HG03439 (cell line): ENCODE measurements around the gene TRAPPC2L.
"Not testable (repeated sequence)": the region's sequence is repeated elsewhere in the genome, so short reads cannot be mapped to it uniquely, and the experiment has no call there.

Source experiments
- ATAC-seq: cut with Tn5 transposase; IDR thresholded peaks from one replicate; pipeline ENCODE4 v1.9.1; 2021; ENCODE audit warnings: mild to moderate bottlenecking, moderate library complexity; ENCODE audit not compliant: unreplicated experiment

TRAPPC2L gene

DNA sequence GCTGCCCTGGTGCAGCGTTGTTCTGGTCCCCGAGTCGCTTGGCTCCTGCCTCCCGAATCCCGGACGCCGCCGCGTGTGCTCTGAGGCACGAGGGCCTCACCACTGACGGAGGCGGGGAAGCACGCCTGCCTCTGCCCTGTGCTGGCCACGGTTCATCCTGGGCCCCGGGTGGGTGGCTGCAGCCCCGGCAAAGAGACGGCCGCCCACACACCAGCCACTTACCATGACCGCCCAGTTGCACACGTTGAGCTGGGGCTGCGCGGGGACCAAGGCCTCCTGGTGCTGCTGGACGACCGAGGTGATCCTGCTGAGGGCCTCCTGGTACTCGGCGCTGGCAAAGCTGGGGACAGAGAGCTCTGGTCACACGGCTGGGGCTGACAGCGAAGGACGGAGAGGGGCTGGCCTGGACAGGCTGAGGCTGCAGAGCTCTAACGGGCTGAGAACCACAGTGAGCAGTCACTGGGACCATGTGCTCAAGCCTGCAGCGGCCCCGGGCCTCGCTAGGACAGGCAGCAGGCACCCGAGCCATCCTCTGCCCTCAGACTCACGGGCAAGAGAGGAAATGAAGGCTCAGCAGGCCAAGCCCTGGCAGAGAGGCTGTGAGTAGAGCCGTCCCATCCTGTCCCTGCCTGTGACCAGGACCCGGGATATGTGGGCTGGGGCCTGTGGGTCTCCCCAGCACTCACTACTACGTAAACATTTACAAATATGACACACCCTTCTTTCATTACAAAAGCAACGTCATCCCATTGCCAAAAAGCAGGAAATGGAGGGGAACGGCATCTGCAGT is 38.9 kb upstream of the TRAPPC2L start:
- no peak for ATAC-seq

DNA sequence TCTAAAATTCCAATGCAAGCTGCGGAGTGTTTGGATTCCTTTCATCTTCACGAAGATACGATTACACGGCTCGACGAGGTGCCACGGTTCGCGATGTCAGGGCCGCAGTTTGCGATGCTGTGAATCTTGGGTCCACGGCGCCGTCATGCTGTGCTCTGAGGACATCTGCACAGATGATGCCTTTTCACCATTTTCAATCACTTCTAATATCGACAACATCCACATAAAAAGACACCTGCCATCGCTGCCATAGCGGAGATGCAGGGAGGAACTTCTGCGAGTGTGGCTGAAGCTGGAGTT is 38.4 kb upstream of the TRAPPC2L start:
- no peak for ATAC-seq

DNA sequence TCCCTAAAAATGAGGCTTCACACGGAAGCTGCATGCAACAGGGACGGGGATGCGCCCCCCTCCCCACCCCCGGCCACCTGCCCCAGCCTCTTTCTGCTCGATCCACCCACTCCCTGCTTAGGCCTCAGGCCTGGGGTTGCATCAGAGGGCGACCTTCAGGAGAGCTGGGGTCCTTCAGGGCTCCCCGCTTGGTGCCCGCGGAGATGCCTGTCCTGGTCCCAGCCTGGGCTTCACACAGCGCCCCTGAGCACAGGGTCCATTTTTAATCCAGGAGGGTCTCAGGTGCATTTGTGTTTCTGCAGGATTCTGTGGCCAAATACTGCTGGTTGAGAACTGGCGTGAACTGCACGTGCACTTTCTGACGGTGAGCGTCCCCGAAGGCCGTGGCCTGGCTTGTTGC is 37.8 kb upstream of the TRAPPC2L start:
- no peak for ATAC-seq

DNA sequence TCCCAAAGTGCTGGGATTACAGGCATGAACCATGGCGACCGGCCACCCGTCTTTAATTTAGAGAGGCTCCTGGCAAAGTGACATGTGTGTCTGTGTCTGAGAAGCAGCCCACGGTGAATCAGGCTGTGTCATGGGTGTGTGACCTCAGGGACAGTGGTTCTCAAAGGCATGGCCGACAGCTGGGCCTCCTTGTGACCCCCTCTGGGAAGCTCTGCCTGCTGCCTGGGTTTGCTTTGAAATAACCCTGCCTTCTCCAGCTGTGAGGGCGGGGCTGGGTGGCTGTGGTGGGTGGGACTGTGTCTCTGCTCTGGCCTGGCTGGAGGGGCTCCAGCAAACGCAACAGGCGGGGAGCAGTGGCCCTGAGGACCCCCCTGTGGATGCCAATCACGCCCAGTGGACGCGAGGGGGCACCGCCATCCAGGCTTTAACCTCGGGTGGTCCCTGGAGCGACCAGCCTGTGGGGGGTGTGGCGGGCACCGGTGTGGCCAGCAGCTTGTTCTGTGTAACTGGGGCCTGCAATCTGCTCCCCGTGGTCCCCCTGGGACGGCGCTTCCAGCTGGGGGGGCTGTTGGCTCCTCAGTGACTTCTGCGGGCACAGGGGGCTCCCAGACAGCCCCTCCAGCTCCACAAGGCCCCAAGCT is 36.4 kb upstream of the TRAPPC2L start:
- no peak for ATAC-seq

DNA sequence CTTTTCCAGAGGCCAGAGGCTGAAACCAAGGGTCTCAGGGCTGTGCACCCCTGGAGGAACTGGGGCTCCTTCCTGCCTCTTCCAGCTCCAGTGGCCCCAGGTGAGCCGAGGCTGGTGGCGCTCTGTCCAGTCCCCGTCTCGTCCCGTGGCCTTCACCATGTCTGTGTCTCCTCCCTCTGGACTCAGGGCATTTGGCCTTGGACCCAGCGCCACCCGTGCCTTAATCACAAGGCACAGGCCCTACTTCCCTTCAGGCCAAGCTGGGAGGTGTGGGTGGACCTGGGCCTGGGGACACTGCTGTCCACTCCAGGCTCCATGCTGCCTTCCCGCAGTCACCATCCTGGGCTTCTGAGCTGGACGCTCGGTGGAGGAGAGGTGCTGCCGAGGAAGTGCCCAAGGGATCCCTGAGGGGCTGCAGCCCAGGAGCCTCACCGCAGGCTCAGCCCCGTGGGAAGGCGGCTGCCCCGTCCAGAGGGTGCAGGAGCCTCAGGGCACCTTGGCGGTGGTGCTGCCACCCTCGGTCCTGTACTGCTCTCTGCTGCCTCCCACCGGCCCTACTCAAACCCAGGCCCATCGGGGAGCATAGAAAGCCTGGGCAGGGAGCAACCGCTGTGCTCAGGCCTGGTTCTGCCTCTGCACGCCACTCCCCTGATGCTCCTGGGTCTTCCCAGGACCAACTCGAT is 35.6 kb upstream of the TRAPPC2L start:
- no peak for ATAC-seq

DNA sequence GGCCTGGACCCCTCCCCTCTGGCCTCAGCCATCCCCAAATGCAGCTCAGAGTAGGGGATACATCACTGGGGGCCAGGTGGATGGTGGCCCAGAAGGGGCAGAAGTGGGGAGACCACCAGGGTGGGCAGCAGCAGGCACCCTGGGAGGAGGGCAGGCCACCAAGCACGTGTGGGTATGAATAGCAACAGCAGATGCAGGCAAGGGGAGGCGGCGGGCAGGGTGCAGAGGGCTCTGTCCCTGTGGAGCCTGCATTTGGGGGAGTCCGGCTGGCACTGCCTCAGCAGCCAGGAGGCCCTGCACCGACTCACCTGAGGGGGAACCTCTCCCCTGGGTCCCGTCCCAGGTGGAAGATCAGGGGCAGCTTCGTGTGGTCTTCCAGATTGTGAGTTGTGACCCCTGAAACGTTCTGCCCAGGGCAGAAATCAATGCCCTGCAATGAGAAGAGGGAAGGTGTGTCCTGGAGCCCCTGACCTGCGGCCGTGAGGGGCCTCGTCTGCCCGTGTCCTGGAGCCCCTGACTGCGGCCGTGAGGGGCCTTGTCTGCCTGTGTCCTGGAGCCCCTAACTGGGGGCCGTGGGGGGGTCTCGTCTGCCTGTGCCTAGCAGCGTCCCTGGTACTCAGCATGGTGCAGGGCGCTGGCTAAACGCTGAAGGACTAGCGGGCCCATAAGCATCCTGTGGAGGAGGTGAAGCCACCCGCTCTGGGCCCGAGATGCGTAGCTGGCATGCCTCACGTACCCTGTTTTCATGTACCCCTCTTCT is 34.5 kb upstream of the TRAPPC2L start:
- ATAC-seq = no peak

DNA sequence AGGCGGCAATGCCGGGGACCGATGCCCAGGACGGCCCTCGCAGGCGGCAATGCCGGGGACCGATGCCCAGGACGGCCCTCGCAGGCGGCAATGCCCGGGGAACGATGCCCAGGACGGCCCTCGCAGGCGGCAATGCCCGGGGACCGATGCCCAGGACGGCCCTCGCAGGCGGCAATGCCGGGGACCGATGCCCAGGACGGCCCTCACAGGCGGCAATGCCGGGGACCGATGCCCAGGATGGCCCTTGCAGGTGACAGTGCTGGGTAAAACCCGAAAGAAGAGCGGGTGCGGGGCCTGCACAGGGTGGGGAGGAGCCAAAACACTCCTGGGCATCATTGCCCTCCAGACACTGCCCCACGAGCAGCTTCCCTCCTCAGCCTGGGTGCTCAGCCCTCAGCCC is 33.3 kb upstream of the TRAPPC2L start:
- not testable (repeated sequence) for ATAC-seq

DNA sequence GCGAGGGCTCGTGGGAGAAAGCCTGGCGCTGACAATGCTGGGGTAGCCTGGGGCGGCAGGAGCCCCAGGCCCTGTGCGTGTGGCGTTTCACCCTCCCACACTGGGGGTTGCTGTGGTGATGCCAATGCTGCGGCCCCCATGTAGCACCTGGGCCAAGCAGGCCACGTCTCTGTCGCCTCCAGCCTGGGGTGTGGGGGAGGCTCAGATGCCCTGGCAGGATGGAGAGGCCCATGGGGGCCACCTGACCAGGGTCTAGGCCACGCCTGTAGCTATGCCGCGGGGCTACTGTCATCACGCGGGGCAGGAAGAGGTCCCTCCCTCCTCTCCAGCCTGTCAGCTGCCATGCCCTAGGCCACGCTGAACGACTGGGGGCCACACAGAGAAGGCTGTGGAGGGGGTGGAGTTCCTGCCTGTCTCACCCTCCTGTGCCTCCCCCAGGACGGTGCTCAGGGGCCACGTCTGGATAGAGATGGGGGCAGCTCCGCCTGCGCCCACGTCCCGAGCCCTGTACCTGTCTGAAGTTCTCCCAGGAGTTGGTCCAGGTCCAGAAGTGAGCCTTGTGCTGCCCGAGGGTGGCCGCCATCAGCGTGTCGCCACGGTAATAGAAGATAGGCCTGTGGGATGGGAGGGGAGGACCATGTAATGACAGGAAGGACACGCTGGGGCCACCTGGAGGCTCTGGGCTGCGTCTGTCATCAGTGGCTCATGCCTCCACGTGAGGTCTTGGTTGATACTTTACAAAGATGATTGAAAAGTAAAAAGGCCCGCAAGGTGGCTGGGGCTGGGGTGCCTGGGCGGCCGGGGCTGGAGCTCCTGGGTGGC is 32.5 kb upstream of the TRAPPC2L start:
- no peak for ATAC-seq

DNA sequence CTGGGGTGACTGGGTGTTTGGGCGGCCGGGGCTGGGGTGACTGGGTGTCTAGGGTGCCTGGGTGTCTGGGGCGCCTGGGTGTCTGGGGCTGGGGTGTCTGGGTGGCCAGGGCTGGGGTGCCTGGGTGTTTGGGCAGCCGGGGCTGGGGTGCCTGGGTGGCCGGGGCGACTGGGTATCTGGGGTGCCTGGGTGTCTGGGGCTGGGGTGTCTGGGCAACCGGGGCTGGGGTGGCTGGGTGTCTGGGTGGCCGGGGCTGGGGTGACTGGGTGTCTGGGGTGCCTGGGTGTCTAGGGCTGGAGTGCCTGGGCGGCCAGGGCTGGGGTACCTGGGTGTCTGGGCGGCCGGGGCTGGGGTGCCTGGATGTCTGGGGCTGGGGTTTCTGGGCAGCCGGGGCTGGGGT is 31.8 kb upstream of the TRAPPC2L start:
- no peak for ATAC-seq

DNA sequence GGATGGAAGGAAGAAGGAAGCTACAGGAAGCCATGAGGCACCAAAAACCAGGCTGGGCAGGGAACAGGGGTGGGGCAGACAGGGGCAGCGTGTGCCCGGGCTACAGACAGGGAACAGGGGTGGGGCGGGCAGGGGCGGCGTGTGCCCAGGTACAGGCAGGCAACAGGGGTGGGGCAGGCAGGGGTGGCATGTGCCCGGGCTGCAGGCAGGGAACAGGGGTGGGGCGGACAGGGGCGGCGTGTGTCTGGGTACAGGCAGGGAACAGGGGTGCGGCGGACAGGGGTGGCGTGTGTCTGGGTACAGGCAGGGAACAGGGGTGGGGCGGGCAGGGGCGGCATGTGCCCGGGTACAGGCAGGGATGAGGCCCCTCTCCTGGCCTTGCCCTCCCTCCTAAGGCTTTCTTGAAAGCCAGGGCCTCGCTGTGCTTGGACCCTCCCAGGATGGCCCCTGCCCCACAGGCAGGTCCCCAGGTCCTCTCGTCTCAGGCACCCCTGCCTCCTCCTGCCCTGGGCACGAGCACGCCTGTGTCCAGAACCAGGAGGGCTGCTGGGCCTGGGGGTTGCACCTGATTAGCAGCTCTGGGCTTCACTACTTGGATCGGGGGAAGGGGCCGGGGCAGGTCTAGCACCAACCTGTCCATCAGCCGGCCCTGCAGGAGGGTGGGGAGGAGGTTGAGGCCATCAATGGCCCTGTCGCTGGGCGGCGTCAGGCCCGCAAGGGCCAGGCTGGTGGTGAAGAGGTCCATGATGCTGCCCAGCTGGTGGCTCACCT is 30.7 kb upstream of the TRAPPC2L start:
- no peak for ATAC-seq

DNA sequence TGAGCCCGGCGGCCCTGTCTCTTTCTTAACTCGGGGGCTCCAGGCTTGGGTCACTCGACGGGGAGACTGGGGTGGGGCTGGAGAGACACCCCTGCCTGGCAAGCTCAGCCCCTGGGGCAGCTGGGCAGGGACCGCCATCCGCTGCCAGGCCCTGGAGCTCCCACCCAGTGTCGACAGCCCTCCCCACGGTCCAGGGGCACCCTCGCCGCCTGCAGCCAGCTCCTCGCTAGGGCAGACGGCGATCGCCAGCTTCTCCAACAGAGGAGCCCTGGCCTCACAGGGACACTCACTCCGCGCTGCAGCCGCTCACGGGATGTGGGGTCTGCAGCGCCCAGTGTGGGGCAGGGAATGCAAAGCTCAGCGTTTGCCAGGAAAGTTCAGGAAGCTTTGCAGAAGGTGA is 29.2 kb upstream of the TRAPPC2L start:
- no peak for ATAC-seq

DNA sequence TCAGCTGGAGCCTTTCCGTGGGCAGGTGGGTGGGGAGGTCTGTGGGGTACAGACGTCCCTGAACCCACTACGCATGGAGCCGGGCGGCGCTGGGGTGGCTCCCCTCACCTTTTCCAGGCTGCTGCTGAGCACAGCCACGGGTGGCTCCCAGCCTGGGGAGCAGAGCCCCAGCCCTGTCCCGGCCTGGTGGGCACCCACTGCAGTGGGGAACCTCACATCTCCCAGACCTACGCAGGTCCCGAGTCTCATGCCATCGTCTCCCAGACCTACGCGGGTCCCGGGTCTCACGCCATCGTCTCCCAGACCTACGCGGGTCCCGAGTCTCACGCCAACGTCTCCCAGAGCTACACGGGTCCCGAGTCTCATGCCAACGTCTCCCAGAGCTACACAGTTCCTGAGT is 28.2 kb upstream of the TRAPPC2L start:
- no peak for ATAC-seq

DNA sequence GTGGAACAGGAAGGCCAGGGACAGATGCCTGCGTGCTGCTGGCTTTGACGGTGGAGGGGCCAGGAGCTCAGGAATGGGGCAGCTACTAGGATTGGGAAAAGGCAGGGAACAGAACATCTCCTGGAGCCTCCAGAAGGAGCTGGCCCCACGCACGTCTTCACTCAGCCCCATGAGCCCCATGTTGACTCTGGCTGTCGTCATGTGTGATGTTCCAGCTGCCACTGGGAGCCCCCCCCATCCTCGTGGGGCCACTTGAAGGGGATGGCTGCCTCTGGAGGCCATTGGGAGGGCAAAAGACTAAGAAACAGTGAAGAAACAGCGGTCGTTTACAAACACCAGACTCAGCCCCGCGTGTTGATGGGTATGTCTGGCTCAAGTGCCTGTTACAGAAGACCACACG is 26.7 kb upstream of the TRAPPC2L start:
- ATAC-seq = no peak

DNA sequence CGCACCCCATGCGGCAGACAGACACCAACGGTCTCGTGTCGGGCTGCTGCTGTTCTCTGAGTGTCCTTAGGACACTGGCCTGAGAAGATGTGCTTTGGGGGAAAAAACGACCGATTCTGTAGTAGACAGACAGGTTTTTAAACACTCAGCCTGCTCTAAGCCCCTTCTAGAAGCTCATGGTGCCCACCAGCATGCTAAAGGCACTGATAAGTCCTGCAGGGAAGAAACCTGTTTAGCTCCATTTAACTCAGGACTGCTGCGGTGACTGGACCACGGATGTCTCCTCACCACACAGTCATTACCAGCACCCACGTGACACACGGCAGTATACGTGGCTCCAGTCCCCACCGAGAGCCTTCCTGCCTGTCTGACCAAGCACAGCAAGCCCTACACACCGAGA is 26.1 kb upstream of the TRAPPC2L start:
- no peak for ATAC-seq

DNA sequence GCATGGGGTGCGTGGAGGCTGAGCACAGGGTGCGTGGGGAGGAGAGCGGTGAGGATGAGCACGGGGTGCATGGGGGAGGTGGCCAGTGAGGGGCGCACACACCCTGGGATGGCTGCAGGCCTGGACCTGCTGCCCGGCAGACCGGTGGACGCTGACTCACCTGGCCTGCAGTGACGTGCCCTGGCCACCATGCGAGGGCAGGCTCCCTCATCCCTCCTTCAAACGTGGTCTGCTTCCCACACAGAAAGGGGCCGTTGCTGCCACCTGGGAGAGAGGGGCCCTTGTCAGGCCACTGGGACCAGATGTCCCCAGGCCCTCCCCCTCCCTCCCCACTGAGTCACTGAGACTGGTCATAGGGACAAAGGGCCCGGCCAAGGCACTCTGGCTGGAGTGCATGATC is 25.1 kb upstream of the TRAPPC2L start:
- no peak for ATAC-seq

DNA sequence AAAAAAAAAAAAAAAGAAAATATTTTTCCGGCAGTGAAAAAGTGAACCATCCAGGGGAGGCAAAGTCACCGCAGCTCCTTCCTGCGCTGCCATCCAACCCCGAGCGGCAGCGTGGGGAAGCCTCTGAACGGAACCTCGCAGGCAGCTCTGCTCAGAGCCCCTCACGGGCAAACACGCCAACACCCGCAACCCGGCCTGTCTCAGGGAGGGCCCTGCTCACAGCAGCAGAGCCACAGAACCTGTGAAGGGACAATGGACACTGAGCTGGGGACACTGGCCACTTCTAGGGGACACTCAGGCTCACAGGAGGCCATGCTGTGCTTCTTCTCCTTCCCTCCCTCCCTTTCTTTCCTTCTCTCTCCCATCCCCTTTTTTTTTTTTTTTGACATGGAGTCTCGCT is 23.8 kb upstream of the TRAPPC2L start:
- no peak for ATAC-seq

DNA sequence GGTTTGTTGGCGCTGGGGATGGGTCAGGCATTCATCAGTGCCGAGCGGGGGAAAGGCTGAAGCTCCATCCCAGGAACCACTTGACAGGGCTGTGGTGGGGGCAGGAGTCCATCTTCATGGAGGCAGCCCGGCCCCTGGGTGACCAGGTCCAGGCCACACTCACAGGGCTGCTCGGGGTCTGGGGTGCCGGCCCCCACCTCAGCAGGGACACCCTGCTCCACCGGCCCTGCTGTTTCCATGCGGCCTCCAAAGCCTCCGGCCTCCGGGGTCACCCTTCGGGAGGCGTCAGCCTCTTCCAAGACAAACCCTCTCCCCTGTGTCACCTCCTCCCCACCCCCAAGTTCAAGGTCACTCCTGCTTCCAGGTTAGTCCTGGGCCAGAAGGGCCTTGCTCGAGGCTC is 22.3 kb upstream of the TRAPPC2L start:
- no peak for ATAC-seq

DNA sequence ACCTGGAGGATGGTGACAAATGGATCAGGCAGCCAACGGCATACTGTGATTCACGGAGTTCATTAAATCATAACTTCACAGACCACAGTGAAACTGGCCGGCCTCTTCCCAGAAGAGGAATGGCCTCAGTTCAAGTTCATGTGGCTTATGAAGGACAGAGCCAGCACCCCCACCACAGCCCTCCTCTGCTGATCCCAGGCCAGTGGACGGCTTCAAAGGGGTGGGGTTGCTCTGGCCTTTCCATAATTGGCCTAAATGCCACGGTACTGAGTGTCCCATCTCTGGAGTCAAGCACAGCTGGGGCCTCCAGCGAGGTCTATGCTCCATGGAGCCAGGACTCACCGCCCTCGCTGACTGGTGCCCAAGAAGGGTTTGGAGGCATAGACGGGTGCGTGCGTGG is 21.5 kb upstream of the TRAPPC2L start:
- ATAC-seq = no peak

DNA sequence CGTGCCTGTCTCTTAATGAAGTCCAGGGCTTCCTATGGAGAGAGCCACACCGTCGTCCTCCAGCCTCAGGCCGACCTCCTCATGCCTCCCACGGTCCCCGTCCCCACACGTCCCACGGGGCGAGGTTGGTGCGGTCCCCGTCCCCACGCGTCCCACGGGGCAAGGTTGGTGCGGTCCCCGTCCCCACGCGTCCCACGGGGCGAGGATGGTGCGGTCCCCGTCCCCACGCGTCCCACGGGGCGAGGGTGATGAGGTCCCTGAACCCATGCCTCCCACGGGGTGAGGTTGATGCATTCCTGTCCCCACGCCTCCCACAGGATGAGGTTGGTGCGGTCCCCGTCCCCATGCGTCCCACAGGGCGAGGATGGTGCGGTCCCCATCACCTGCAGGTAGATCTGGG is 21.1 kb upstream of the TRAPPC2L start:
- ATAC-seq = no peak

DNA sequence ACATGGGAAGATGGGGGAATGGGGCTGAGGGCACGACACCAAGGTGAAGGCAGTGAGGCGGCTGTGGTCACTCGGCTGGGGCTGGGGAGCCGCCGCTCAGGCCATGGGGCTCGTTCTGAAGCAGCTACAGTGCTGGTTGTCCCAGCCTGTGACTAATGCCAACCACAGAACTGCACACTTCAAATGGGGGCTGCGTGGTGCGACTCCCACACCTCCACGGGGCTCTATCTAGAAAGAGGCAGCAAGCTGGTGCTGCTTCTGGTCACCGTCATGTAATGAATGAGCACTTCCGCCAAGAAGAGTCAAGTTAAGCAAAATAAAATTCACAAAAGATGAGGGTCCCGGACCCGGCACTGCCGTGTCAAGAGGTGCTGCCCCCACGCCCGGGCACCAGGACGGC is 20.1 kb upstream of the TRAPPC2L start:
- ATAC-seq = no peak
